Progenitor cell of endocrine pancreas (in vitro differentiated cells): ENCODE results near the gene SUV39H1. TPM values are rescaled to one million over a fixed set of nuclear protein-coding genes. Genes with fewer than 3 reads are reported as not detected.

ENCODE experiments used
- DNase-seq: peaks from one replicate; pipeline ENCODE4 v3.0.0; 2021; ENCODE audit warnings: low spot score; ENCODE audit not compliant: unreplicated experiment
- H3K27ac Mint-ChIP-seq: 2 replicates; pipeline ENCODE4 v1.8.0; 2021; ENCODE audit warnings: mild to moderate bottlenecking, moderate library complexity, mixed read lengths
- H3K27me3 Mint-ChIP-seq: 2 replicates; pipeline ENCODE4 v1.8.0; 2021; ENCODE audit warnings: mixed read lengths
- H3K36me3 Mint-ChIP-seq: 2 replicates; pipeline ENCODE4 v1.8.0; 2022; ENCODE audit warnings: mixed read lengths; ENCODE audit not compliant: insufficient read depth
- H3K4me1 Mint-ChIP-seq: 2 replicates; pipeline ENCODE4 v1.8.0; 2021; ENCODE audit warnings: low read depth, mixed read lengths
- H3K4me3 Mint-ChIP-seq: 2 replicates; pipeline ENCODE4 v1.8.0; 2021; ENCODE audit warnings: low read depth, mild to moderate bottlenecking, moderate library complexity, mixed read lengths
- H3K9me3 Mint-ChIP-seq: 2 replicates; pipeline ENCODE4 v1.8.0; 2021; ENCODE audit warnings: low read depth, mixed read lengths
- total RNA-seq: library from RNA; stranded (reverse); gene quantifications from 2 replicates; pipeline ENCODE4 v1.2.1, GENCODE V29; 2021
- TF ChIP-seq, protein P1 (sequence below): fragments of 200-600 bp; sonication (generic); IDR thresholded peaks from one replicate; pipeline ENCODE4 v1.5.0; 2021; ENCODE audit warnings: antibody characterized with exemption, mild to moderate bottlenecking; ENCODE audit not compliant: unreplicated experiment

Gene SUV39H1
- total RNA-seq, 1 donor from 2014 or later: 7.4 TPM

GRCh38 chrX:48747415-48748016 is 51.0 kb downstream of the SUV39H1 start:
- Mint-ChIP-seq H3K4me3 (no peak overlapping the region), H3K36me3 (no peaks in the 10 kb centered on the region), H3K27ac (peak overlapping the region; percentile 56), H3K27me3 (no peaks in the 10 kb centered on the region), H3K9me3 (peaks cover 3% of the 10 kb centered on the region), H3K4me1 (no peaks in the 10 kb centered on the region)
- TF ChIP-seq, protein P1, sequence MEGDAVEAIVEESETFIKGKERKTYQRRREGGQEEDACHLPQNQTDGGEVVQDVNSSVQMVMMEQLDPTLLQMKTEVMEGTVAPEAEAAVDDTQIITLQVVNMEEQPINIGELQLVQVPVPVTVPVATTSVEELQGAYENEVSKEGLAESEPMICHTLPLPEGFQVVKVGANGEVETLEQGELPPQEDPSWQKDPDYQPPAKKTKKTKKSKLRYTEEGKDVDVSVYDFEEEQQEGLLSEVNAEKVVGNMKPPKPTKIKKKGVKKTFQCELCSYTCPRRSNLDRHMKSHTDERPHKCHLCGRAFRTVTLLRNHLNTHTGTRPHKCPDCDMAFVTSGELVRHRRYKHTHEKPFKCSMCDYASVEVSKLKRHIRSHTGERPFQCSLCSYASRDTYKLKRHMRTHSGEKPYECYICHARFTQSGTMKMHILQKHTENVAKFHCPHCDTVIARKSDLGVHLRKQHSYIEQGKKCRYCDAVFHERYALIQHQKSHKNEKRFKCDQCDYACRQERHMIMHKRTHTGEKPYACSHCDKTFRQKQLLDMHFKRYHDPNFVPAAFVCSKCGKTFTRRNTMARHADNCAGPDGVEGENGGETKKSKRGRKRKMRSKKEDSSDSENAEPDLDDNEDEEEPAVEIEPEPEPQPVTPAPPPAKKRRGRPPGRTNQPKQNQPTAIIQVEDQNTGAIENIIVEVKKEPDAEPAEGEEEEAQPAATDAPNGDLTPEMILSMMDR: no peak
- no peak for DNase-seq

DNA sequence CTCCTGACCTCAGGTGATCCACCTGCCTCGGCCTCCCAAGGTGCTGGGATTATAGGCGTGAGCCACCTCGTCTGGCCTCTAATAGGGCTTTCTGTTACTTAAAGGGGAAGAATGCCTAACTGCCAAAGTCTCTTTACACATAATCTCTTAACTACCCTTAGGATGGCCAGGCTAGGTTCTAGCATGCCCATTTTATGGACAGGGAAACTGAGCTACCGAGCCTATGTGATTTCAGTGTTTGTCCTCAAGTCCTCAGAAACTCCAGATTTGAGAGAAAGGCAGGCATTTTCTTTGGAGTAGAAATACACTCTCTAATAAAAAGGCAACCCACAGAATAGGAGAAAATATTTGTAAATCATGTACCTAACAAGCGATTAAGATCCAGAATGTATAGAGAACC is 52.6 kb downstream of the SUV39H1 start:
- peaks cover 3% of the 10 kb centered on the region for H3K9me3 Mint-ChIP-seq
- H3K27ac Mint-ChIP-seq: no peak overlapping the region
- H3K27me3 Mint-ChIP-seq: no peaks in the 10 kb centered on the region
- H3K4me3 Mint-ChIP-seq: no peak overlapping the region
- DNase-seq: no peak
- no peaks in the 10 kb centered on the region for H3K4me1 Mint-ChIP-seq
- TF ChIP-seq, protein P1: no peak
- no peaks in the 10 kb centered on the region for H3K36me3 Mint-ChIP-seq

DNA sequence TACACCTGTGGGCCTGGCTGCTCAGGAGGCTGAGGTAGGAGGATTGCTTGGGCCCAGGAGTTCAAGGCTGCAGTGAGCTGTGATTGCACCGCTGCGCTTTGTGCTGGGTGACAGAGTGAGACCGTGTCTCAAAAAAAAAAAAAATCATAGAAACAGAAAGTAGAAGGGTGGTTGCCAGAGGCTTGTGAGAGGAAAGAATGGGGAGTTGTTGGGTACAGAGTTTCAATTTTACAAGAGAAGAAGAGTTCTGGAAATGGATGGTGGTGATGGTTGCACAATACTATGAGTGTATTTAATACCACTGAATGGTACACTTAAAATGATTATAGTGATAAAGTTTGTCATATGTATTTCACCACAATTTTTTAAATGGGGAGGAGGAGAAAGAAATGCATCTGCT is 54.8 kb downstream of the SUV39H1 start:
- Mint-ChIP-seq H3K9me3 (peaks cover 7% of the 10 kb centered on the region), H3K4me3 (no peak overlapping the region), H3K4me1 (no peaks in the 10 kb centered on the region), H3K27ac (no peak overlapping the region), H3K36me3 (no peaks in the 10 kb centered on the region), H3K27me3 (no peaks in the 10 kb centered on the region)
- TF ChIP-seq, protein P1: no peak
- no peak for DNase-seq

- no peak for DNase-seq
- Mint-ChIP-seq H3K27ac (no peak overlapping the region), H3K27me3 (no peaks in the 10 kb centered on the region), H3K4me3 (no peak overlapping the region), H3K9me3 (peaks cover 7% of the 10 kb centered on the region), H3K4me1 (no peaks in the 10 kb centered on the region), H3K36me3 (no peaks in the 10 kb centered on the region)
- TF ChIP-seq, protein P1: no peak
These were observed 56.0 kb downstream of the SUV39H1 start for GRCh38 chrX:48752498-48752897.

DNA sequence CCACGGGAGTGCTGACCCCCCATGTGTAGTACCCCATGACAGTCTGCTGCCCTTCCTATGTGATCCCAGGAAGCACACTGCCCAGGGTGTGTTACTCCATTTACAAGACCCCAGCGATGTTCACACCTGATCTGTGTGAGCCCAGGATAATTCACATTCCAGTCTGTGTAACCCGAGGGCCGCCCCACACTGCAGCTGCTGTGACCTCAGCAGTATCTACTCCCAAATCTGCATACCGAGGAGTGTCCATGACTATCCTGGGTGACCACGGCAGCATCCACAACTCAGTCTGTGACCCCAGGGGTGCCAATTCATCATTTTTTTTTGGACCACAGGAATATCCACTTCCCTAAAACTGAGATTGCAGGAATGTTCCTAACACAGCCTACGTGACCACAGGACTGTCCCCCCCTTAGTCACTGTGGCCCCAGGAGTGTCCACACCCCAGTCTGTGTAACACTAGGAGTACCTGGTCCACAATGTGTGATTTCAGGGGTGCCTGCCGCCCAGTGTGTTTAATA is 57.2 kb downstream of the SUV39H1 start:
- Mint-ChIP-seq H3K27me3 (no peaks in the 10 kb centered on the region), H3K9me3 (peaks cover 7% of the 10 kb centered on the region), H3K4me3 (no peak overlapping the region), H3K36me3 (no peaks in the 10 kb centered on the region), H3K4me1 (no peaks in the 10 kb centered on the region), H3K27ac (no peak overlapping the region)
- DNase-seq: no peak
- TF ChIP-seq, protein P1: no peak
